NCI-H2107 (cell line): ENCODE measurements around the gene CGNL1.

Source experiments
- DNase-seq: peaks from one replicate; lab custom pipeline; 2025; lab: John Stamatoyannopoulos, UW

CGNL1 gene

GRCh38 chr15:57549935-57550334 lies 173.6 kb downstream of the CGNL1 start:
- DNase-seq = no peak

GRCh38 chr15:57550640-57551039 lies 174.3 kb downstream of the CGNL1 start:
- no peak for DNase-seq

- no peak for DNase-seq
These were observed 175.7 kb downstream of the CGNL1 start for GRCh38 chr15:57551715-57552677.

GRCh38 chr15:57552678-57553334 lies 176.5 kb downstream of the CGNL1 start:
- no peak for DNase-seq

GRCh38 chr15:57553526-57553925 lies 177.2 kb downstream of the CGNL1 start:
- DNase-seq = no peak

- DNase-seq = no peak
These were observed 177.9 kb downstream of the CGNL1 start for GRCh38 chr15:57554063-57554811.

- DNase-seq = no peak
These were observed 178.5 kb downstream of the CGNL1 start for GRCh38 chr15:57554812-57555179.

- DNase-seq = no peak
These were observed 179.0 kb downstream of the CGNL1 start for GRCh38 chr15:57555270-57555669.

- DNase-seq = no peak
These were observed 179.7 kb downstream of the CGNL1 start for GRCh38 chr15:57556040-57556439.

GRCh38 chr15:57557267-57557666 lies 181.0 kb downstream of the CGNL1 start:
- no peak for DNase-seq

GRCh38 chr15:57557810-57558209 lies 181.5 kb downstream of the CGNL1 start:
- DNase-seq = no peak

- DNase-seq = no peak
These were observed 183.6 kb downstream of the CGNL1 start for GRCh38 chr15:57559875-57560274.

GRCh38 chr15:57561041-57561711 lies 184.9 kb downstream of the CGNL1 start:
- DNase-seq = no peak

- DNase-seq = no peak
These were observed 186.0 kb downstream of the CGNL1 start for GRCh38 chr15:57562196-57562769.

GRCh38 chr15:57563416-57563815 lies 187.1 kb downstream of the CGNL1 start:
- DNase-seq = no peak

GRCh38 chr15:57565311-57565710 lies 189.0 kb downstream of the CGNL1 start:
- DNase-seq = no peak

- DNase-seq = no peak
These were observed 190.5 kb downstream of the CGNL1 start for GRCh38 chr15:57566834-57567233.

GRCh38 chr15:57567891-57568290 lies 191.6 kb downstream of the CGNL1 start:
- DNase-seq = no peak

GRCh38 chr15:57568299-57568698 lies 192.0 kb downstream of the CGNL1 start:
- DNase-seq = no peak

- DNase-seq = no peak
These were observed 194.0 kb downstream of the CGNL1 start for GRCh38 chr15:57570340-57570739.

GRCh38 chr15:57570994-57571393 lies 194.7 kb downstream of the CGNL1 start:
- no peak for DNase-seq

GRCh38 chr15:57571725-57572124 lies 195.4 kb downstream of the CGNL1 start:
- no peak for DNase-seq
